ENCODE results near the gene SLC39A5.

DNA sequence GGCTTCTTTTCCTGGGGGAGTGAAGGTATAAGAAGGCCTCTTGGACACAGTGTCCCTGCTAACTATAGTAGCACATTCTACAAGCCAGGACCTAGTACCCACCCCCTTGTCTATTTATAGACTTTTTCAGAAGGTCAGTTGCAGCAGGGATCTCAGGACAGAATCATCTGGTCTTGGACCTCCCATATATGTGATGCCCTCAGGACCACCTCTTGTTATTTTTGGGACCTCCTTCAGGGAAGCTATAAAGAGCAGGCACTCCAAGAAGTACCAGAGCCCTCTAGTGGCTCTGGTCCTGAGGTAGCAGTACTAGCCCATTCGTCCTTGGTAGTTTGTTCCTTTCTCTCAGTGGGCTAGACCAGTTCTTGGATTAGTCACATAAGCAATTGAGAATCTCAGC lies 41.2 kb downstream of the SLC39A5 start:
- TF ChIP-seq, protein P1, sequence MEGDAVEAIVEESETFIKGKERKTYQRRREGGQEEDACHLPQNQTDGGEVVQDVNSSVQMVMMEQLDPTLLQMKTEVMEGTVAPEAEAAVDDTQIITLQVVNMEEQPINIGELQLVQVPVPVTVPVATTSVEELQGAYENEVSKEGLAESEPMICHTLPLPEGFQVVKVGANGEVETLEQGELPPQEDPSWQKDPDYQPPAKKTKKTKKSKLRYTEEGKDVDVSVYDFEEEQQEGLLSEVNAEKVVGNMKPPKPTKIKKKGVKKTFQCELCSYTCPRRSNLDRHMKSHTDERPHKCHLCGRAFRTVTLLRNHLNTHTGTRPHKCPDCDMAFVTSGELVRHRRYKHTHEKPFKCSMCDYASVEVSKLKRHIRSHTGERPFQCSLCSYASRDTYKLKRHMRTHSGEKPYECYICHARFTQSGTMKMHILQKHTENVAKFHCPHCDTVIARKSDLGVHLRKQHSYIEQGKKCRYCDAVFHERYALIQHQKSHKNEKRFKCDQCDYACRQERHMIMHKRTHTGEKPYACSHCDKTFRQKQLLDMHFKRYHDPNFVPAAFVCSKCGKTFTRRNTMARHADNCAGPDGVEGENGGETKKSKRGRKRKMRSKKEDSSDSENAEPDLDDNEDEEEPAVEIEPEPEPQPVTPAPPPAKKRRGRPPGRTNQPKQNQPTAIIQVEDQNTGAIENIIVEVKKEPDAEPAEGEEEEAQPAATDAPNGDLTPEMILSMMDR (IDR thresholded peaks at IDR 0.05): peak in 1 of 4 experiments; percentile 18
- no peak for TF ChIP-seq POLR2A (IDR thresholded peaks at IDR 0.05)

All from uterus (tissue), 2 donors.